Stimulated activated CD8-positive, alpha-beta memory T cell treated with anti-CD3 and anti-CD28 coated beads, Interleukin-12 subunit alpha, Interleukin-12 subunit beta, amount 100 ng/mL, for 24 hours (primary cell): ENCODE results near the gene ACE.
"Not testable (repeated sequence)": the region's sequence is repeated elsewhere in the genome, so short reads cannot be mapped to it uniquely, and the experiment has no call there.

Experiments used
- DNase-seq: peaks from one replicate; pipeline ENCODE4 v3.0.0-alpha.2; 2020; ENCODE audit errors: extremely low read depth

ACE gene

DNA sequence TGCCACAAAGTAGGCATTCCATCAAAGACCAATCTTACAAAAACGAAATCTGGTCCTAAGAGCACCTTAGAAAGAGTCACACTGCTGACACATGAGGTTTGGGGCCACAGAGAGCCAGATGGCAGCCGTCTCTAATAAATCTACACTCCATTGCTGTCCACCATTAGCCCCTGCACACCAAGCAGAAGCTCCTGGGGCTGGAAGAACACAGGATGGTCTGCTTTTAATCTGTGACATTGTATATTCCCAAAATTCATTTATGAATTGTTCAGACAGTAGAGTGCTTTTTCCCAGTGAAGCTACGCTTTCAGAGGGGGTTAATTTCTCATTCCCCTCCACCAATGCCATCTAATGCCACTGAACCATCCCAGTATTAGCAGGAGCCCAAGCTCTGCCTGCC, 32.4 kb upstream of the ACE start:
- DNase-seq, result no peak

DNA sequence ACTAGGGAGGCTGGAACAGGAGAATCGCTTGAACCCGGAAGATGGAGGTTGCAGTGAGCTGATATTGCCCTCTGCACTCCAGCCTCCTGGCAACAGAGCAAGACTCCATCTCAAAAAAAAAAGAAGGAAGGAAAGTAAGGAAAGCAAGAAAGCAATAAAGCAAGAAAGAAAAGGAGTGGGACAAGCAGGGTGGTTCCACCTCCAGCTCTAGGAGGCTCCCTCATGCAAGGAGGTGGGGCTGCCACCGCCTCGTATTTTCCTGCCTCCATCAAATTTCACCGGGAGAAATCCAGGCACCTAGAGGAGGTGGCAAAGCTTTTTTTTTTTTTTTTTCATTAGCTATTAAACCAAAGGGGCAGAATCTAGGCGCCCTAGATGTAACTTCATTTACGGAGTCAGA, 31.8 kb upstream of the ACE start:
- no peak for DNase-seq

DNA sequence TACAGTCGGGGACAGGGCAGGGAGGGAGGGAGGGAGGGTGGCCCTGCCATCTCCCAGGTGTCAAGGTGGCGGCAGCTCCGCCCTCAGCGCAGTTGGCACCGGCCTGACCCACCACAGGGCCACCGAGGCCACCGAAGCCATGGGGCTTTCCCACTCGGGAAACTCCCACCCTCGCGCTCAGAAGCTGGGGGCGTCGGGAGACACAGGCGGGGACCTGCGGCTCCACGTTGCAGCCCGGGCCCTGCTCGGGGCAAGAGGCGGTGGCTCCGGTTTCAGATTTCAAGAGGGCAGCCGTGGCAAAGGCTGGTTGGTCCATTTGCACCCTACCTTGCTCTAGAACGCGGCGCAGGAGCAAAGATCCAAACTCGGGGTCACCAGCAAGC, 31.3 kb upstream of the ACE start:
- DNase-seq, result no peak

DNA sequence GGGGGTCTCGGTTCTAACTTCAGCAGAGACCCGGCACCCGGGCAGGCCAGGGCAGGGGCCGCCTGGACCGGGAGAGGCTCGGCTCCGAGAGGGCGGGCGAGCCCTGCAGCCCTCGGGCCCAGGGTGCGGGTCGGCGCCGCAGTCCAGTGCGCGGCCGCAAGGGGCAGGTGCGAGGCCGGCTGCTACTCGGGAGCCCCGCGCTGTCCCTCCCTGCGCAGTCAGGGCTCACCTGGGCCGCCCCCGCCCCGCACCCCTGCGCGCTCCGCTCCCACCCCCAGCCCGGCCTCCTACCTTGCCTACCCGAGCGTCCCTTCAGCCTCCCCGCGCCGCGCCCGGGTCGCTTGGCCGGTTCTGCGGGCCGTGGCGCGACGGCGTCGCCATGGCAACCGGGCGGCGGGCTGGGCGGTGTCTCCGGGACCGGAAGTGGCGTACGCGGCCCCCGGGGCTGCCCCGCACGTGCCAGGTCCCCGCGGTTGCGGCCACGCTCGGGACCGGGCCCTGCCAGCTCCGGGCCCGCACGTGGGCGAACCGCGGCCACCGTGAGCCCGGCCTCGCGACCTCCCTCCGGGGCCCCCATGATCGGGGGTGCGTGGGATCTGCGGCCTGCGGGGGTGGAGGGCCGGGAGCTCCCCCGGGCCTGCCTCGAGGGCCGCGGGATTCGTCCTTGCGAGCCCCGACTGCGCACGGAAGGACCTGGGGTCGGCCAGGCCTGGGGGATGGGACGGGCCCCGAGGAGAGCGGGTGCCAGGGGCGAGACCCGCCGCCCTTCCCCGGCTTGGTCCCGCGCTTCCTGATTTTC, 30.7 kb upstream of the ACE start, which contains the start of gene CYB561:
CYB561 (minus strand) TSS at position 353 of the 799 bp plus-strand sequence. CDS start 8,759 bp downstream, outside the sequence.
- DNase-seq, result peak; percentile 32

DNA sequence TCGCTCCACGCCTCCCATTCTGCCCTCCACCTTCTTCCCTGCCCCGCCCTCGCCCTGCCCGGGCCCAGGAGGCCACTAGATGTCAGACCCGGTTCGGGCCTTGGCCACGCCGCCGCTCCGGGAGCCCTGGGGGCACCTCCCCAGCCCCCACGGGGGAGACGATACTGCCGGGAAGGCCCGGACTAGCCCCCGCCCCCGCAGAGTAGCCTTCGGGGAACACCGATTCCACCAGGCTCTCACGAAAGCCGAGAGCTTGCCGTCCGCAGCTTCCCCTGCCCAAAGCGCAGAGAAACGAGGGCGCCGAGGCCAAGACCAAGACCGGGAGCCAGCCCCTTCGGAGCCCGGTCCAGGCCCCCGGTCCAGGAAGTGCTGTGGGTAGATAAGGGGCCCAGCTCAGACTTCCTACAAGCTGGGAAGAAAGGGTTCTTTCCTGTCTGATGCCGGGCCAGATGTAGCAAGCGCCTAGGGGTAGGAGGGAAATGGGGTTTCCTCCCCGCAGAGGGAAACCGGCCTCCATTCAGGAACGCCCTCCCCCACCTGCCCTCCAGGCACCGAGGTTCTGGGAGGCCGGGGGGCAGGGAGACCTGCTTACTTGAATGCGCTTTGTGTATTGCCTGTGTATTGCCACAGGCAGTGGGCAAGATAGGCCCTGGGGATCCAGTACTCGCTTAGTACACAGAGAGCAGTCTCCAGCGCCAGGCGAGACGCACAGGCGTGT, 29.9 kb upstream of the ACE start:
- DNase-seq, result peak; percentile 10

DNA sequence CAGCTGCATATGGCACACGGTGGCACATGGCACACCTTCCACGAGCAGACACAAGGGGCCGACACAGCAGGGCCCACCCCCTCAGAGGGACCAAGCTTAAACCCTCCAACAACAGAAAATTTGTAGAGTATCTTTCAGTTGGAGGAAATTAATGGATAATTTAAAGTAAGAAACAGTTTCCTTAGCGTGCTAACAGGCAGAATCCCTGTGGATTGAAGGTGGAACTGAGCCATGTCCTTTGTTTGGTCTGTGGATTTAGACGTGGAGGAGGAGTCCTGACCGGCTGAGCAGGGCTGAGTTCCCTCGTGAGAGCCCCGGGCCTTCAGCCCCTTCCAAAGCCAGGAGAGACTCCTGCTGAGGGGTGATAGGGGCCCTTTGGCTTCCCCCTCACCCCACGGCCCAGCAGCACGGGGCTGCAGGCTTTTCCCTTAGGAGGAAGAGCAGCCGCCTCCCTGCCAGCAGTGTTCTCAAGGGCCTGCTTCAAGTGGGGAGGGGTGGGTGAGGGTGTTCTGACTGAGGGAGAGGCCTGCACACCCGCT, 29.3 kb upstream of the ACE start:
- no peak for DNase-seq

GRCh38 chr17:63448655-63449054, 28.2 kb upstream of the ACE start:
- DNase-seq, result no peak

- DNase-seq, result no peak
These were observed 26.3 kb upstream of the ACE start for GRCh38 chr17:63450551-63450950.

DNA sequence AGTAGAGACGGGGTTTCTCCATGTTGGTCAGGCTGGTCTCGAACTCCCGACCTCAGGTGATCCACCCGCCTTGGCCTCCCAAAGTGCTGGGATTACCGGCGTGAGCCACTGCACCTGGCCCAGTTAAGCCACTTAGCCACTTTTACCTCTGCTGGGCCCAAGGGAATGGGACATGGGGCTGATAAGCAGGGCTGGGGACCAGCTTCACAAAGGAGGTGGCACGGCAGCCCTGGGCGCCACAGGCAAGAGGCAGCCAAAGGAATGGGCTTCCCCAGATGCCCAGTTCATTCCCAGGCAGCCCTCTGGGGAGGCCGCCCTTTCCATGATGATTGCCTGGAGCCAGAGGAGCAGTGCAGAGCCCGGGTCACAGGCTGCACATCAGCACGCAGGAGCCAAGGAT, 25.7 kb upstream of the ACE start:
- no peak for DNase-seq

DNA sequence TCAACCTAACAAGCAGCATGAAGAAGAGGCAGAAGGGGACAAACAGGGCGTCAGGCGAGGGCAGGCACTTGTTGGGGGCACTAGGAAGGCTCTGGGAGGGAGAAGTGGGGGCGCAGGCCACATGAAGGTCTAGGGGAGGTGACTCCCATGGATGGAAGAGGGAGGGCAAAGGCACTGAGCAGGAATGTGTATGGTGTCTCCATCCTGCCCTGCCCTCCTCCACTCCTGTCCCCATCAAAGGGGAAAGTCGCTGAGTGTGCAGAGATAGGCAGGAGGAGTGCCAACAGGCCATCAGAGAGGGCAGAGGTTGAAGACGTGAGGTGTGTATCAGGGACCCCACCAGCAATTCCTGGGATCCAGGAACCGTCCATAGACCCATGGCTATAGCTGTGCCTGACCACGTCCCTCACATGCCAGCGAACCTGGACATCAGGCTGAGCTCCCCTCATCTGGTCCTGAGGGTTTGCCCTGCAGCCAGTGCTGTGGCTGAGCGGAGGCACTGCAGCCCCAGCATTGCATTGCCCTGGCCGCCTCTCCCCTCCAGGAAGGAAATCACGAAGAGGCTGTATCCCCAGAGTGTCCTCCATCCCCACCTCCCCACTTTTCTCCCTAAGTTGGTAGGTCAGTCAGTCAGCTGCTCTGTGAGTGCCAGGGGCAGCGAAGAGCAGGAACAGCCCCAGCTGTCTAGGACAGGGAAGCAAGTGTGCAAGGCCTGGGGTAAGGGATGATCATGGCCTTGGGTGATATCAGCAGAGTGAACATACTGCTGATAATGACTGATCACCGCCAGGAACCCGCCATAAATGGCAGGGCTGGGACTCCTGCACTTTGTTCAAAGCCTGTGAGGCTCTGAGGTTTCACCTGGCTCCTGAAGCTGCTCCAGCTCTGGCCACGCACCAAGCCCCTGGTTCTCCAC, 24.6 kb upstream of the ACE start:
- DNase-seq, result no peak

GRCh38 chr17:63452962-63453551, 23.8 kb upstream of the ACE start:
- no peak for DNase-seq

- not testable (repeated sequence) for DNase-seq
These were observed 22.5 kb upstream of the ACE start for GRCh38 chr17:63454357-63454756.

- no peak for DNase-seq
These were observed 21.9 kb upstream of the ACE start for GRCh38 chr17:63454915-63455314.

DNA sequence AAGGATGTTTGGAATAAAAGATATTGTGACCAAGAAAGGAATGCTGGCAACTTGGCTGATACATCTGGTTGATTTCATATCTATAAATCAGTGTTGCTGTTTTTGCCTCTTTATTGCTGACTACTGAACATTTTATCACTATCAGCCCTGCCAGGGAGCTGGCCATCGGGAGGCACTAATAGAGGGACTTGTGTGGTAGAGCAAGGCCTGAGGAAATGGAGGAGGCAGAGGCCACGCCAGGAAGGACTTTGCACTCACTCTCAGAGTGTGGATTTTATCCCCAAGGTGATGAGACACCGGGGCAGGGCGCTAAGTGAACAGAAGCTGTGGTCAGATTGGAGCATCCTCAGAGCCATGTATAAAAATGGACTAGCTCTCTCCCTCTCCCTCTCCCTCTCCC, 21.4 kb upstream of the ACE start:
- no peak for DNase-seq

DNA sequence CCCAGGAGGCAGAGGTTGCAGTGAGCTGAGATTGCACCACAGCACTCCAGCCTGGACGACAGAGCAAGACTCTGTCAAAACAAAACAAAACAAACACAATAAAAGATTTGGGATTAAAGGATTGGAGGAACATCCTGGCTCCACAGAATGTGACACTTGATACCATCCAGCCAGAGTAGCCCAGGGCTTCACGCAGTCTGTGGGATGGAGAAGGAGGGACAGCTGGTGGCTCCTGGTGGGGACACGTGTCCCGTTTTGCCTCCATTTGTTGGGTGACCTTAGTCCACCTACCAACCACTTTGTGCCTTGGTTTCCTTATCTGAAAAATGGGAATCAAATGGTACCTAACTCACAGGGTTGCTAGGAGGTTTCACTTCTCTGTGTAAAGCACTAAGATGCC, 18.4 kb upstream of the ACE start:
- no peak for DNase-seq

GRCh38 chr17:63460018-63460417, 16.8 kb upstream of the ACE start:
- DNase-seq, result no peak

DNA sequence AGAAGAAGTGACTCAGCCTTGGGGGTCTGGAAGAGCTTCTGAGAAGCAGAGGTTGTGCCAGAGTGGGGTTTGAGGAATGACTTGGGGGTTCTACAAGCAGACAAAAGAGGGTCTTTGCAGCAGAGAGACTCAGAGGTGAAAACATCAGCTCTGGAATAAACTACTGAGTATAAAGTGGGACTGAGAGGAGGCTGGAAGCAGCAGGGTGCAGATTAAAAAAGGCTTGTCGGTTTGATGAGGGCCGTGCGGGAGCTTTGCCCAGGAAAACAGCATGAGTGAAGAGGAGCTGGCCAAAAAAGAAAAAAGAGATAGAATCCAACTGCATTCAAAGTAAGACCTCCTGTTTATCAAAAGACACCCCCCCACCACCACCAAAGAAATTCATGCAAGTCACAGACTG, 13.1 kb upstream of the ACE start:
- no peak for DNase-seq

DNA sequence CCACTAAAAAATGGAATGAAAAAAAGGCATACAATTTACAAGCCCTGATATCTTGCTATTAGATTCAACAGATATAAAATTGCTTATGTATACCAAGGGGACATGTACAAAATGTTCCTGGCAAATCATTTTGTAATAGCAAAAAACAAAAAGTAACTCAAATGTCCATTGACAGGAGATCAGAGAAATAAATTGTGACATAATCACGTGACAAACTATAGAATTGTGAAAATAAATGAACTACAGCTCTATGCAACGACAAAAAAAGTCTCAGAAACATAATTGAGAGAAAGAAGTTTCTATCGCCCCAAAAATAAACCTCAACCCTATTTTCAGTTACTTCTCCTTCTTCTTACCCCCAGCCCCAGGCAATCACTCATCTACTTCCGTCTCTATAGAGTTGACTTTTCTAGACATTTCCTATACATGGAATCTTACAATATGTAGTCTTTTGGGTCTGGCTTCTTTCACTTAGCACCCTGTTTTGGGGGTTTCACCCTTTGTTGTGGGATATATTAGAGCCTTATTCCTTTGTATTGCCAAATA, 12.1 kb upstream of the ACE start:
- DNase-seq, result no peak

DNA sequence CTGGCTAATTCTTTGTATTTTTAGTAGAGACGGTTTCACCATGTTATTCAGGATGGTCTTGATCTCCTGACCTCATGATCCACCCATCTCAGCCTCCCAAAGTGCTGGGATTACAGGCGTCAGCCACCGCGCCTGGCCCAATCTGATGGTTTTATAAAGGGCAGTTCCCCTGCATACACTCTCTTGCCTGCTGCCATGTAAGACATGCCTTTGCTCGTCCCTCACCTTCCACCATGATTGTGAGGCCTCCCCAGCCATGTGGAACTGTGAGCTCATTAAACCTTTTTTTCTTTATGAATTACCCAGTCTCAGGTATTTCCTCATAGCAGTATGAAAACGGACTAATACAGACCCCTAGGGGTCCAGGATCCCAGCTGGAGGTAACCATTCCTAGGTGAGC, 8.8 kb upstream of the ACE start:
- DNase-seq, result not testable (repeated sequence)

- no peak for DNase-seq
These were observed 2.7 kb upstream of the ACE start for GRCh38 chr17:63474174-63474573.
